HFF-Myc (cell line): Measurements from ENCODE around the gene TRIM38.
A peak's percentile ranks its signal among the peaks of the same experiment; 100 is the strongest.

Experiments used
- DNase-seq: peaks from one replicate; pipeline ENCODE4 v3.0.0-alpha.2; 2011; ENCODE audit warnings: low read depth; ENCODE audit errors: extremely low read depth
- H3K4me3 ChIP-seq: replicated peaks from 2 replicates; pipeline ENCODE4 v1.5.1; 2011; ENCODE audit warnings: low read depth, mild to moderate bottlenecking, control low read depth, low read length
- TF ChIP-seq, protein P1 (sequence below): IDR thresholded peaks from 2 replicates; pipeline ENCODE4 v1.5.1; 2012; ENCODE audit warnings: mild to moderate bottlenecking, low read depth, low read length, control low read depth; ENCODE audit errors: missing control alignments

The TRIM38 gene

GRCh38 chr6:26033941-26034354, 71.3 kb downstream of the TRIM38 start:
- H3K4me3 ChIP-seq: peak overlapping the region; percentile 46
- TF ChIP-seq, protein P1, sequence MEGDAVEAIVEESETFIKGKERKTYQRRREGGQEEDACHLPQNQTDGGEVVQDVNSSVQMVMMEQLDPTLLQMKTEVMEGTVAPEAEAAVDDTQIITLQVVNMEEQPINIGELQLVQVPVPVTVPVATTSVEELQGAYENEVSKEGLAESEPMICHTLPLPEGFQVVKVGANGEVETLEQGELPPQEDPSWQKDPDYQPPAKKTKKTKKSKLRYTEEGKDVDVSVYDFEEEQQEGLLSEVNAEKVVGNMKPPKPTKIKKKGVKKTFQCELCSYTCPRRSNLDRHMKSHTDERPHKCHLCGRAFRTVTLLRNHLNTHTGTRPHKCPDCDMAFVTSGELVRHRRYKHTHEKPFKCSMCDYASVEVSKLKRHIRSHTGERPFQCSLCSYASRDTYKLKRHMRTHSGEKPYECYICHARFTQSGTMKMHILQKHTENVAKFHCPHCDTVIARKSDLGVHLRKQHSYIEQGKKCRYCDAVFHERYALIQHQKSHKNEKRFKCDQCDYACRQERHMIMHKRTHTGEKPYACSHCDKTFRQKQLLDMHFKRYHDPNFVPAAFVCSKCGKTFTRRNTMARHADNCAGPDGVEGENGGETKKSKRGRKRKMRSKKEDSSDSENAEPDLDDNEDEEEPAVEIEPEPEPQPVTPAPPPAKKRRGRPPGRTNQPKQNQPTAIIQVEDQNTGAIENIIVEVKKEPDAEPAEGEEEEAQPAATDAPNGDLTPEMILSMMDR: no peak
- DNase-seq: no peak

- H3K4me3 ChIP-seq: no peak overlapping the region
- DNase-seq: no peak
- TF ChIP-seq, protein P1: no peak
These were observed 72.3 kb downstream of the TRIM38 start for GRCh38 chr6:26034905-26035304.
